Endodermal cell (in vitro differentiated cells): ENCODE measurements around the gene GTPBP6. TPM values are rescaled to one million over a fixed set of nuclear protein-coding genes. Genes with fewer than 3 reads are reported as not detected.

Source experiments
- DNase-seq: peaks from one replicate; pipeline ENCODE4 v3.0.0-alpha.2; 2017
- H3K27ac ChIP-seq: 2 replicates; pipeline ENCODE4 v1.5.1; 2013; ENCODE audit warnings: mild to moderate bottlenecking, low read depth, low read length, moderate library complexity
- H3K27me3 ChIP-seq: 2 replicates; pipeline ENCODE4 v1.6.1; 2013; ENCODE audit warnings: mild to moderate bottlenecking, low read length, moderate library complexity; ENCODE audit not compliant: insufficient read depth, control insufficient read depth, poor library complexity, severe bottlenecking
- H3K36me3 ChIP-seq: 2 replicates; pipeline ENCODE4 v1.7.0; 2013; ENCODE audit warnings: mild to moderate bottlenecking, low read length, moderate library complexity; ENCODE audit not compliant: control insufficient read depth, insufficient read depth
- H3K4me1 ChIP-seq: one replicate; pipeline ENCODE4 v1.7.0; 2013; ENCODE audit warnings: low read length; ENCODE audit not compliant: control insufficient read depth, insufficient read depth
- H3K4me3 ChIP-seq: 2 replicates; pipeline ENCODE4 v1.5.1; 2013; ENCODE audit warnings: mild to moderate bottlenecking, low read length, moderate library complexity
- H3K9ac ChIP-seq: 2 replicates; pipeline ENCODE4 v1.6.1; 2013; ENCODE audit warnings: mild to moderate bottlenecking, low read length, moderate library complexity; ENCODE audit not compliant: poor library complexity, severe bottlenecking; ENCODE audit errors: extremely low read depth
- H3K9me3 ChIP-seq: 2 replicates; pipeline ENCODE4 v1.6.1; 2013; ENCODE audit warnings: mild to moderate bottlenecking, low read length, moderate library complexity; ENCODE audit not compliant: control insufficient read depth
- H3K27ac Mint-ChIP-seq: 2 replicates; pipeline ENCODE4 v1.8.0; 2020; ENCODE audit warnings: mixed read lengths
- H3K27me3 Mint-ChIP-seq: 2 replicates; pipeline ENCODE4 v1.8.0; 2021; ENCODE audit warnings: mild to moderate bottlenecking, mixed read lengths; ENCODE audit not compliant: insufficient read depth
- H3K36me3 Mint-ChIP-seq: 2 replicates; pipeline ENCODE4 v1.8.0; 2020; ENCODE audit warnings: low read depth, mixed read lengths
- H3K4me1 Mint-ChIP-seq: 2 replicates; pipeline ENCODE4 v1.8.0; 2020; ENCODE audit warnings: mixed read lengths
- H3K4me3 Mint-ChIP-seq: 2 replicates; pipeline ENCODE4 v1.8.0; 2020; ENCODE audit warnings: mild to moderate bottlenecking, moderate library complexity, mixed read lengths
- H3K9me3 Mint-ChIP-seq: 2 replicates; pipeline ENCODE4 v1.8.0; 2020; ENCODE audit warnings: mild to moderate bottlenecking, mixed read lengths
- WGBS, 2 experiments: methylation state at CpG; one replicate each; pipeline versions ENCODE4 v1.1.5 to v1.1.7; 2013; ENCODE audit warnings: missing lambda C conversion rate in 2 of 2, mixed read lengths in 1 of 2; ENCODE audit not compliant: insufficient coverage in 1 of 2, insufficient read length in 1 of 2; 5-methylcytosine and 5-hydroxymethylcytosine counted together
- total RNA-seq, 2 donors: library from RNA; stranded (reverse); fragmentation: NEBNext Ultra II Directional in 1 of 2; extraction: Animal tissue kit (Norgen Biotek cat#: 25700) in 1 of 2; gene quantifications; 2 replicates in 1 of 2; 3 replicates in 1 of 2; pipeline ENCODE4 v1.2.1, GENCODE V29; 2021
- TF ChIP-seq, protein P1 (sequence below): fragments of 200-600 bp; sonication (generic); conservative IDR thresholded peaks from 2 replicates; pipeline ENCODE4 v1.5.0; 2021; ENCODE audit warnings: antibody characterized with exemption, mild to moderate bottlenecking

Gene GTPBP6
- total RNA-seq, 2 donors from 2014 or later = 58.8 to 61.0 TPM

DNA sequence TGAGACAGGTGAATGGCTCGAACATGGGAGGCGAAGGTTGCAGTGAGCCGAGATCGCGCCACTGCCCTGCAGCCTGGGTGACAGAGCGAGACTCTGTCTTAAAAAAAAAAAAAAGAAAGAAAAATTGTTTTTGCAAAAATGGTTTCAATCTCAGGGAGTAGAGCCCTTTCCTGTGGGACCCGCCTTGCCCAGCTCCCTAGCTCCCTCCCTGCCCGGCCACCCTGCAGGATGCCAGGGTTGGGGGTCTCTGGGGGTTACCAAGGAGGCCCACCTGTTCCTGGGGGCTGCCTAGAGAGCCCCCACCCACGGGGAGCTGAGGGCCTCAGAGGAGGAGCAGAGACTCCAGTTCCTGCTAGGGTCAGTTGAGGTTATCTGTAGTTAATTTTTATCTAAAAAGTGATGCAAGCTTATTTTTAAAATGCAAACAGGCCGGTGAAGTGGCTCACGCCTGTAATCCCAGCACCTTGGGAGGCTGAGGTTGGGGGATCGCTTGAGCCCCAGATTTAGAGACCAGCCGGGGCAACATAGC is 56.2 kb downstream of the GTPBP6 start:
- no peaks in the 10 kb centered on the region for H3K36me3 ChIP-seq
- no peak overlapping the region for H3K27ac Mint-ChIP-seq
- H3K27me3 Mint-ChIP-seq = no peaks in the 10 kb centered on the region
- no peaks in the 10 kb centered on the region for H3K27me3 ChIP-seq
- peak; percentile 49 for DNase-seq
- H3K9me3 Mint-ChIP-seq = no peaks in the 10 kb centered on the region
- H3K4me3 ChIP-seq = no peak overlapping the region
- TF ChIP-seq, protein P1, sequence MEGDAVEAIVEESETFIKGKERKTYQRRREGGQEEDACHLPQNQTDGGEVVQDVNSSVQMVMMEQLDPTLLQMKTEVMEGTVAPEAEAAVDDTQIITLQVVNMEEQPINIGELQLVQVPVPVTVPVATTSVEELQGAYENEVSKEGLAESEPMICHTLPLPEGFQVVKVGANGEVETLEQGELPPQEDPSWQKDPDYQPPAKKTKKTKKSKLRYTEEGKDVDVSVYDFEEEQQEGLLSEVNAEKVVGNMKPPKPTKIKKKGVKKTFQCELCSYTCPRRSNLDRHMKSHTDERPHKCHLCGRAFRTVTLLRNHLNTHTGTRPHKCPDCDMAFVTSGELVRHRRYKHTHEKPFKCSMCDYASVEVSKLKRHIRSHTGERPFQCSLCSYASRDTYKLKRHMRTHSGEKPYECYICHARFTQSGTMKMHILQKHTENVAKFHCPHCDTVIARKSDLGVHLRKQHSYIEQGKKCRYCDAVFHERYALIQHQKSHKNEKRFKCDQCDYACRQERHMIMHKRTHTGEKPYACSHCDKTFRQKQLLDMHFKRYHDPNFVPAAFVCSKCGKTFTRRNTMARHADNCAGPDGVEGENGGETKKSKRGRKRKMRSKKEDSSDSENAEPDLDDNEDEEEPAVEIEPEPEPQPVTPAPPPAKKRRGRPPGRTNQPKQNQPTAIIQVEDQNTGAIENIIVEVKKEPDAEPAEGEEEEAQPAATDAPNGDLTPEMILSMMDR = no peak
- no peak overlapping the region for H3K4me3 Mint-ChIP-seq
- no peak overlapping the region for H3K27ac ChIP-seq
- H3K36me3 Mint-ChIP-seq = no peaks in the 10 kb centered on the region
- no peaks in the 10 kb centered on the region for H3K9me3 ChIP-seq
- H3K4me1 Mint-ChIP-seq = peaks cover 13% of the 10 kb centered on the region
- peak overlapping the region; percentile 11 for H3K9ac ChIP-seq
- H3K4me1 ChIP-seq = no peaks in the 10 kb centered on the region
- WGBS, 2 experiments = 88 to 93% methylated on average over 7 to 12 of the region's 13 CpGs

- no peak overlapping the region for H3K4me3 ChIP-seq
- no peaks in the 10 kb centered on the region for H3K27me3 ChIP-seq
- H3K9me3 Mint-ChIP-seq = no peaks in the 10 kb centered on the region
- TF ChIP-seq, protein P1 = no peak
- 79 to 82% methylated on average over 11 to 12 of the region's 12 CpGs for WGBS, 2 experiments
- H3K4me1 Mint-ChIP-seq = peaks cover 13% of the 10 kb centered on the region
- no peaks in the 10 kb centered on the region for H3K4me1 ChIP-seq
- H3K36me3 Mint-ChIP-seq = no peaks in the 10 kb centered on the region
- H3K4me3 Mint-ChIP-seq = no peak overlapping the region
- DNase-seq = peak; percentile 58
- H3K9me3 ChIP-seq = no peaks in the 10 kb centered on the region
- peak overlapping the region; percentile 83 for H3K27ac ChIP-seq
- H3K36me3 ChIP-seq = no peaks in the 10 kb centered on the region
- peak overlapping the region; percentile 88 for H3K27ac Mint-ChIP-seq
- H3K9ac ChIP-seq = peak overlapping the region; percentile 11
- H3K27me3 Mint-ChIP-seq = no peaks in the 10 kb centered on the region
These were observed 56.7 kb downstream of the GTPBP6 start for GRCh38 chrX:261919-262352.

DNA sequence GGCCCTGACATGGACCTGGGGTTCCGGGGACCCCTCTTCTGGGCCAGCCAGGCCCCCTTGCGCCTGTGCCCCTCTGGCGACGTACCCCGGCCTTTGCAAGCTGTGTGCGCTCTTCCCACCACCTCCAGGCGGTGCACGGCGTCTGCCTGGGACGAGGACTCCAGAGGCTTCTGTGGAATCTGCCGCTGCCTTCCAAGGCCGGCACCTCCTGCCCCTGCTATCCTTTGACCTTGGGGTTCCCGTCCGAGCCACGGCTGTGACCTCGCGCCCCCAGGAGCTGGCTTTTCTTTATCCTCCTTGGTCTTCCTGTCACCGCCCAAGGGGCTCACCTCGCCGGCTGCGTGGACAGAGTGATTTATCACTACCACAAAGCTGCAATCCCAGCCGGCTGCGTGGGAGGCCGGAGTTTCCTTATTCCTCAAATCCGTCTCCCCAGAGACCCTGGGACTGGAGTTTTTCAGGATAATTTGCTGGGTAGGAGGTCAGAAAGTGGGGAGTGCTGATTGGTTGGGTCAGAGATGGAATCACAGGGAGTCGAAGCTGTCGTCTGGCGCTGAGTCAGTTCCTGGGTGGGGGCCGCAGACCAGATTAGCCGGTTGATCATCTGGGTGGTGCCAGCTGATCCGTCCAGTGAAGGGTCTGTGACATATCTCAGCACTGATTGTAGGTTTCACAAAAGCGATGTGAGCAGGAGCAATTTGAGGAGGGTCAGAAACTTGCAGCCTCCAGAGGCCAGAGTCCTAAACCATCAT is 57.3 kb downstream of the GTPBP6 start:
- 76 to 77% methylated on average over 21 to 32 of the region's 32 CpGs for WGBS, 2 experiments
- peak overlapping the region; percentile 47 for H3K9ac ChIP-seq
- no peaks in the 10 kb centered on the region for H3K27me3 ChIP-seq
- H3K4me1 ChIP-seq = no peaks in the 10 kb centered on the region
- no peak overlapping the region for H3K4me3 ChIP-seq
- peak overlapping the region; percentile 88 for H3K27ac Mint-ChIP-seq
- H3K27ac ChIP-seq = peak overlapping the region; percentile 83
- H3K36me3 Mint-ChIP-seq = no peaks in the 10 kb centered on the region
- H3K36me3 ChIP-seq = no peaks in the 10 kb centered on the region
- H3K27me3 Mint-ChIP-seq = no peaks in the 10 kb centered on the region
- H3K9me3 ChIP-seq = no peaks in the 10 kb centered on the region
- peak; percentile 83 for DNase-seq
- H3K4me3 Mint-ChIP-seq = peak overlapping the region; percentile 29
- TF ChIP-seq, protein P1 = peak; percentile 25
- peaks cover 13% of the 10 kb centered on the region for H3K4me1 Mint-ChIP-seq
- no peaks in the 10 kb centered on the region for H3K9me3 Mint-ChIP-seq
